Measurements from ENCODE around the gene ZNF12.

GRCh38 chr7:6675807-6676405 lies 30.8 kb downstream of the ZNF12 start:
- no peak for TF ChIP-seq NFIC (IDR thresholded peaks at IDR 0.05)
- no peak for TF ChIP-seq RAD21 (IDR thresholded peaks at IDR 0.05; ENCODE audit: low read depth)
- no peak for TF ChIP-seq MAX (IDR thresholded peaks at IDR 0.05)

Data from Ishikawa (cell line).